Astrocyte (in vitro differentiated cells and primary cell): ENCODE data around the gene DRC1. TPM values are rescaled to one million over a fixed set of nuclear protein-coding genes. Genes with fewer than 3 reads are reported as not detected.

Source experiments
- DNase-seq: peaks from one replicate; pipeline ENCODE4 v3.0.0-alpha.2; 2010; ENCODE audit warnings: low read depth
- FAIRE-seq: peaks from 2 replicates; lab custom pipeline; 2011; peaks lifted over from hg19 to GRCh38; lab: Jason Lieb, UNC
- H2AFZ ChIP-seq: 2 replicates; pipeline ENCODE4 v1.6.0; 2012; ENCODE audit warnings: low read depth, low read length, inconsistent platforms
- H3K27ac ChIP-seq: 2 replicates; pipeline ENCODE4 v1.5.1; 2011; ENCODE audit warnings: low read depth, low read length, inconsistent platforms
- H3K27me3 ChIP-seq: 2 replicates; pipeline ENCODE4 v1.6.0; 2011; ENCODE audit warnings: low read length, inconsistent platforms; ENCODE audit not compliant: insufficient read depth
- H3K36me3 ChIP-seq: 2 replicates; pipeline ENCODE4 v1.5.1; 2011; ENCODE audit warnings: low read length, inconsistent platforms; ENCODE audit not compliant: insufficient read depth
- H3K4me1 ChIP-seq: 2 replicates; pipeline ENCODE4 v1.5.1; 2011; ENCODE audit warnings: low read length, inconsistent platforms; ENCODE audit not compliant: insufficient read depth
- H3K4me2 ChIP-seq: 2 replicates; pipeline ENCODE4 v1.6.0; 2012; ENCODE audit warnings: low read length, inconsistent platforms
- H3K4me3 ChIP-seq: 2 replicates; pipeline ENCODE4 v1.5.1; 2011; ENCODE audit warnings: low read depth, mild to moderate bottlenecking, low read length, inconsistent platforms; ENCODE audit not compliant: insufficient read depth
- H3K79me2 ChIP-seq: 2 replicates; pipeline ENCODE4 v1.6.0; 2012; ENCODE audit warnings: mild to moderate bottlenecking, low read length, inconsistent platforms; ENCODE audit not compliant: insufficient read depth
- H3K9ac ChIP-seq: 2 replicates; pipeline ENCODE4 v1.6.0; 2012; ENCODE audit warnings: mild to moderate bottlenecking, low read length, inconsistent platforms
- H3K9me3 ChIP-seq: 2 replicates; pipeline ENCODE4 v1.5.1; 2012; ENCODE audit warnings: low read depth, mild to moderate bottlenecking, low read length, inconsistent platforms; ENCODE audit not compliant: insufficient read depth
- H4K20me1 ChIP-seq: 2 replicates; pipeline ENCODE4 v1.6.0; 2012; ENCODE audit warnings: low read length, inconsistent platforms; ENCODE audit not compliant: insufficient read depth
- H3K27ac Mint-ChIP-seq: one replicate; pipeline ENCODE4 v1.8.0; 2021; ENCODE audit warnings: mild to moderate bottlenecking, mixed read lengths; ENCODE audit not compliant: unreplicated experiment
- H3K27me3 Mint-ChIP-seq: one replicate; pipeline ENCODE4 v1.8.0; 2021; ENCODE audit warnings: low read depth, mixed read lengths; ENCODE audit not compliant: unreplicated experiment
- H3K36me3 Mint-ChIP-seq: one replicate; pipeline ENCODE4 v1.8.0; 2021; ENCODE audit warnings: low read depth, mixed read lengths; ENCODE audit not compliant: unreplicated experiment
- H3K4me1 Mint-ChIP-seq: one replicate; pipeline ENCODE4 v1.8.0; 2021; ENCODE audit warnings: low read depth, mixed read lengths; ENCODE audit not compliant: unreplicated experiment
- H3K4me3 Mint-ChIP-seq: one replicate; pipeline ENCODE4 v1.8.0; 2021; ENCODE audit warnings: mild to moderate bottlenecking, moderate library complexity, mixed read lengths; ENCODE audit not compliant: unreplicated experiment
- H3K9me3 Mint-ChIP-seq: one replicate; pipeline ENCODE4 v1.8.0; 2021; ENCODE audit warnings: mild to moderate bottlenecking, mixed read lengths; ENCODE audit not compliant: unreplicated experiment
- CTCF ChIP-seq: IDR thresholded peaks from 2 replicates; pipeline ENCODE4 v1.5.1; 2011; ENCODE audit warnings: low read depth, mild to moderate bottlenecking, inconsistent platforms, low read length, moderate library complexity; ENCODE audit not compliant: insufficient read depth
- EZH2 ChIP-seq: IDR thresholded peaks from 2 replicates; pipeline ENCODE4 v1.6.1; 2012; ENCODE audit warnings: mild to moderate bottlenecking, low read length, inconsistent platforms; ENCODE audit not compliant: insufficient read depth
- total RNA-seq: library from RNA; stranded (reverse); gene quantifications from 2 replicates; pipeline ENCODE4 v1.2.1, GENCODE V29; 2021

Gene DRC1
- total RNA-seq, 1 donor from 2014 or later = 0.27 TPM

- Histone ChIP-seq H3K4me2 (no peak overlapping the region), H3K4me3 (no peak overlapping the region), H3K4me1 (no peaks in the 10 kb centered on the region), H3K79me2 (no peaks in the 10 kb centered on the region), H4K20me1 (no peaks in the 10 kb centered on the region), H3K27me3 (peaks cover 2% of the 10 kb centered on the region), H2AFZ (no peak overlapping the region), H3K27ac (no peak overlapping the region), H3K9ac (no peak overlapping the region), H3K36me3 (no peaks in the 10 kb centered on the region), H3K9me3 (no peaks in the 10 kb centered on the region)
- FAIRE-seq (no peak), DNase-seq (no peak)
- H3K36me3 Mint-ChIP-seq = no peaks in the 10 kb centered on the region
- H3K27me3 Mint-ChIP-seq = peaks cover 27% of the 10 kb centered on the region
- H3K9me3 Mint-ChIP-seq = no peaks in the 10 kb centered on the region
- no peak for TF ChIP-seq EZH2
- no peak for TF ChIP-seq CTCF
- H3K27ac Mint-ChIP-seq = no peak overlapping the region
- H3K4me1 Mint-ChIP-seq = no peaks in the 10 kb centered on the region
- H3K4me3 Mint-ChIP-seq = no peak overlapping the region
These were observed 48.4 kb downstream of the DRC1 start for GRCh38 chr2:26450031-26450635.

DNA sequence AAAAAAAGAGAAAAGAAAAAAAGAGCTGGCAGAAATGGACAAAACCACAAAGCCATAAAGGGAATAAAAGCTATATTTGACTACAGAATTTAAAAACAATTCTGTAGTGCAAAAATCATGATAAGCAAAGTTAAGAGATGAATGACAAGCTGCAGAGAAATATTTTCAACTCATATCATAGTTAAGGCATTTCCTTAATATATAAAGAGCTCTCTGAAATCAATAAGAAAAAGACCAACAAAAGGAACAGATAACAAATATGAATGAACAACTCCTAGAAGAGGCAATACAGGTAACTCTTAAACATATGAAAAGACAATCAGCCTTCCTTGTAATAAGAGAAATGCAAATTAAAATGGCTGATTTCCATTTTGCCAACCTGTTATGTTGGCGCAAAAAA, 50.0 kb downstream of the DRC1 start:
- no peak for DNase-seq
- H3K79me2 ChIP-seq = no peaks in the 10 kb centered on the region
- no peaks in the 10 kb centered on the region for H3K36me3 ChIP-seq
- no peak for TF ChIP-seq EZH2
- TF ChIP-seq CTCF = no peak
- no peaks in the 10 kb centered on the region for H3K9me3 Mint-ChIP-seq
- H3K4me1 ChIP-seq = no peaks in the 10 kb centered on the region
- no peak overlapping the region for H3K9ac ChIP-seq
- no peak overlapping the region for H3K4me3 Mint-ChIP-seq
- no peak overlapping the region for H3K4me3 ChIP-seq
- H3K27ac Mint-ChIP-seq = no peak overlapping the region
- peaks cover 2% of the 10 kb centered on the region for H3K27me3 ChIP-seq
- H3K27ac ChIP-seq = no peak overlapping the region
- H3K27me3 Mint-ChIP-seq = peaks cover 33% of the 10 kb centered on the region
- H3K36me3 Mint-ChIP-seq = no peaks in the 10 kb centered on the region
- H4K20me1 ChIP-seq = no peaks in the 10 kb centered on the region
- H3K9me3 ChIP-seq = no peaks in the 10 kb centered on the region
- FAIRE-seq = no peak
- no peak overlapping the region for H2AFZ ChIP-seq
- peaks cover 3% of the 10 kb centered on the region for H3K4me1 Mint-ChIP-seq
- no peak overlapping the region for H3K4me2 ChIP-seq
